Neural progenitor cell (in vitro differentiated cells): Measurements from ENCODE around the gene GDF9. TPM values are rescaled to one million over a fixed set of nuclear protein-coding genes. Genes with fewer than 3 reads are reported as not detected.

Experiments used
- DNase-seq: peaks from one replicate; pipeline ENCODE4 v3.0.0-alpha.2; 2016; ENCODE audit warnings: low spot score
- H2AFZ ChIP-seq: fragments of 200-600 bp; sonication (generic); replicated peaks from 2 replicates; pipeline ENCODE4 v1.6.1; 2016; ENCODE audit warnings: antibody characterized with exemption
- H3F3A ChIP-seq: fragments of 200-600 bp; sonication (generic); 2 replicates; pipeline ENCODE4 v1.6.1; 2016; ENCODE audit warnings: antibody characterized with exemption, low read depth
- H3K27ac ChIP-seq: fragments of 200-600 bp; sonication (generic); 2 replicates; pipeline ENCODE4 v1.5.1; 2016; ENCODE audit warnings: mild to moderate bottlenecking
- H3K27me3 ChIP-seq: fragments of 200-600 bp; sonication (generic); 2 replicates; pipeline ENCODE4 v1.6.1; 2016; ENCODE audit warnings: mild to moderate bottlenecking, moderate library complexity
- H3K36me3 ChIP-seq: fragments of 200-600 bp; sonication (generic); 2 replicates; pipeline ENCODE4 v1.5.1; 2016
- H3K4me1 ChIP-seq: fragments of 200-600 bp; sonication (generic); 2 replicates; pipeline ENCODE4 v1.6.1; 2016; ENCODE audit warnings: mixed run types
- H3K4me2 ChIP-seq: fragments of 200-600 bp; sonication (generic); 2 replicates; pipeline ENCODE4 v1.6.1; 2016
- H3K4me3 ChIP-seq: fragments of 200-600 bp; sonication (generic); 2 replicates; pipeline ENCODE4 v1.5.1; 2016
- H3K79me2 ChIP-seq: fragments of 200-600 bp; sonication (generic); 2 replicates; pipeline ENCODE4 v1.6.1; 2016; ENCODE audit warnings: low read depth
- H3K9ac ChIP-seq: fragments of 200-600 bp; sonication (generic); 2 replicates; pipeline ENCODE4 v1.6.1; 2016
- H3K9me3 ChIP-seq: fragments of 200-600 bp; sonication (generic); 2 replicates; pipeline ENCODE4 v1.5.1; 2016; ENCODE audit warnings: low read depth
- H4K20me1 ChIP-seq: fragments of 200-600 bp; sonication (generic); 2 replicates; pipeline ENCODE4 v1.6.1; 2016; ENCODE audit warnings: low read depth
- H3K27ac Mint-ChIP-seq: 3 replicates; pipeline ENCODE4 v1.8.0; 2021; ENCODE audit warnings: mixed read lengths
- H3K27me3 Mint-ChIP-seq: 2 replicates; pipeline ENCODE4 v1.8.0; 2022; ENCODE audit warnings: low read depth, mild to moderate bottlenecking, inconsistent platforms, moderate library complexity, mixed read lengths; ENCODE audit not compliant: insufficient read depth
- H3K36me3 Mint-ChIP-seq: 3 replicates; pipeline ENCODE4 v1.8.0; 2021; ENCODE audit warnings: mixed read lengths
- H3K4me1 Mint-ChIP-seq: 3 replicates; pipeline ENCODE4 v1.8.0; 2021; ENCODE audit warnings: mixed read lengths
- H3K4me3 Mint-ChIP-seq: 3 replicates; pipeline ENCODE4 v1.8.0; 2021; ENCODE audit warnings: mild to moderate bottlenecking, moderate library complexity, mixed read lengths
- H3K9me3 Mint-ChIP-seq: 3 replicates; pipeline ENCODE4 v1.8.0; 2020; ENCODE audit warnings: mixed read lengths
- EZH2 ChIP-seq: fragments of 200-600 bp; sonication (generic); IDR thresholded peaks from 2 replicates; pipeline ENCODE4 v1.6.1; 2017; ENCODE audit warnings: antibody characterized with exemption, mild to moderate bottlenecking, moderate library complexity
- EZH2phosphoT487 ChIP-seq: fragments of 200-600 bp; sonication (generic); IDR thresholded peaks from 2 replicates; pipeline ENCODE4 v1.6.1; 2017; ENCODE audit warnings: antibody characterized with exemption
- total RNA-seq: library from RNA; depleted of rRNA; stranded (reverse); fragments of >200 nt; gene quantifications from 2 replicates; pipeline ENCODE4 v1.2.3, GENCODE V29; 2015; ENCODE audit warnings: low replicate concordance
- TF ChIP-seq, protein P1 (sequence below): fragments of 200-600 bp; sonication (generic); IDR thresholded peaks from 2 replicates; pipeline ENCODE4 v1.5.1; 2017; ENCODE audit warnings: antibody characterized with exemption, mild to moderate bottlenecking

GDF9 gene
- total RNA-seq, 1 donor from 2014 or later: 0.82 TPM

DNA sequence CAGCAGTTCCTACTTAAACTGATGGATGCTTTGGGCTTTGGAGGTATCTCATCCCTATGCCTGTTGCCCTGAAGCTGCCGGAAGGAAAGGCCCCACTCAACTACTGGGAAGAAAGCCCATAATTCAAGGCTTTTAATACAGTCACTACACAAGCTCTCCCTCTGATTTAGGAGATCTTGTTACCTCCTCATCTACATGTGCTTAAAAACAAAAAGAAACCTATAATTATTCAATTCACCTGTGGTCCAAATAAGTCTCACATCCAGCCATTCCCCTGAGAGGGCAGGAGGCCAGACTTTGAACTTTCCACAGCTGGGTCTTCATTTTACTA, 6.5 kb upstream of the GDF9 start:
- Histone ChIP-seq H3K79me2 (peaks cover 5% of the 10 kb centered on the region), H3K27ac (no peak overlapping the region), H4K20me1 (peaks cover 4% of the 10 kb centered on the region), H3K36me3 (no peaks in the 10 kb centered on the region), H3K4me2 (no peak overlapping the region), H3K9ac (no peak overlapping the region), H3K4me3 (no peak overlapping the region), H3F3A (peaks cover 33% of the 10 kb centered on the region), H3K27me3 (no peaks in the 10 kb centered on the region), H2AFZ (no peak overlapping the region), H3K4me1 (no peaks in the 10 kb centered on the region), H3K9me3 (no peaks in the 10 kb centered on the region)
- H3K9me3 Mint-ChIP-seq: no peaks in the 10 kb centered on the region
- no peak for DNase-seq
- H3K4me3 Mint-ChIP-seq: no peak overlapping the region
- H3K27me3 Mint-ChIP-seq: no peaks in the 10 kb centered on the region
- no peak for TF ChIP-seq EZH2
- TF ChIP-seq EZH2phosphoT487: no peak
- TF ChIP-seq, protein P1, sequence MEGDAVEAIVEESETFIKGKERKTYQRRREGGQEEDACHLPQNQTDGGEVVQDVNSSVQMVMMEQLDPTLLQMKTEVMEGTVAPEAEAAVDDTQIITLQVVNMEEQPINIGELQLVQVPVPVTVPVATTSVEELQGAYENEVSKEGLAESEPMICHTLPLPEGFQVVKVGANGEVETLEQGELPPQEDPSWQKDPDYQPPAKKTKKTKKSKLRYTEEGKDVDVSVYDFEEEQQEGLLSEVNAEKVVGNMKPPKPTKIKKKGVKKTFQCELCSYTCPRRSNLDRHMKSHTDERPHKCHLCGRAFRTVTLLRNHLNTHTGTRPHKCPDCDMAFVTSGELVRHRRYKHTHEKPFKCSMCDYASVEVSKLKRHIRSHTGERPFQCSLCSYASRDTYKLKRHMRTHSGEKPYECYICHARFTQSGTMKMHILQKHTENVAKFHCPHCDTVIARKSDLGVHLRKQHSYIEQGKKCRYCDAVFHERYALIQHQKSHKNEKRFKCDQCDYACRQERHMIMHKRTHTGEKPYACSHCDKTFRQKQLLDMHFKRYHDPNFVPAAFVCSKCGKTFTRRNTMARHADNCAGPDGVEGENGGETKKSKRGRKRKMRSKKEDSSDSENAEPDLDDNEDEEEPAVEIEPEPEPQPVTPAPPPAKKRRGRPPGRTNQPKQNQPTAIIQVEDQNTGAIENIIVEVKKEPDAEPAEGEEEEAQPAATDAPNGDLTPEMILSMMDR: no peak
- peaks cover 12% of the 10 kb centered on the region for H3K36me3 Mint-ChIP-seq
- H3K4me1 Mint-ChIP-seq: peaks cover 2% of the 10 kb centered on the region
- no peak overlapping the region for H3K27ac Mint-ChIP-seq

DNA sequence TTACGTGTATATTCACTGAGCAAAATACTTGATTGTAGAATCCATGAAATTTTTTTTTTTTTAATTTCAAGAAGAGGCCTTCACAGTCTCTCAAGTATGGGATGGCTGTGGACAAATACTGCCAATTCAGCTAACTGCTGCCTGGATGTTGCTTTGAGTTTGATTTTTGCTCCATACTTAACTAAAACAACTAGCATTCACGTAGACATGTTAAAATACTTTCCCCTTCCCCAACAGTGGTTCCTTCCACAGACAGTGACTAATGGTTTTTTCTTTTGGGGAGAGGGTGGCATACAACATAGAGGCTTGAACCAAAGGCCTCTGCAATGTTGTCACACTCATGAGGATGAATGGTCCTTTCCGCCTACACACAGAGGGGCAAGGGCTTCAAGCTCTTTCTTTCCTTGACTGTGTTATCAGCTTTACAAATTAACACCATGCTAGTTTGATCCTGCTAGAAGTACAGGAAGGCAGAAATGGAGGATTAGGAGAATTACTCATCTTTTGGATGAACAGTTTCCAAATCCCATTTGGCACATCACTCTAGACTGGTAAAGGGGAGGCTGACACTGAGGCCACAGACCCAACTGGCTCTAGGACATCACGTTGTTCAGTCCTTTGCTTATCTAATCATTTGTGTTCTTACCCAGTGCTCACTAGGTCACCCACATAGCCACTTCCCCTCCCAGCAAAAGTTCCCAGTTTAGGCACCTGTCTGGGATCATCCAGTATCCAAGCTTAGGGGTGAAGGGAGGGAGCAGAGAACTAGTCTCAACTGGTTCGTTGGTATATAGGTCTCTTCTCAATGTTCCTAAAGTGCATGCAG, 5.4 kb upstream of the GDF9 start:
- Mint-ChIP-seq H3K27me3 (no peaks in the 10 kb centered on the region), H3K27ac (no peak overlapping the region), H3K4me1 (peaks cover 10% of the 10 kb centered on the region), H3K36me3 (peaks cover 12% of the 10 kb centered on the region), H3K4me3 (no peak overlapping the region), H3K9me3 (no peaks in the 10 kb centered on the region)
- Histone ChIP-seq H4K20me1 (peaks cover 13% of the 10 kb centered on the region), H2AFZ (no peak overlapping the region), H3K9ac (no peak overlapping the region), H3K27me3 (no peaks in the 10 kb centered on the region), H3K4me3 (no peak overlapping the region), H3K4me2 (no peak overlapping the region), H3K79me2 (peaks cover 16% of the 10 kb centered on the region), H3F3A (peaks cover 33% of the 10 kb centered on the region), H3K4me1 (peaks cover 4% of the 10 kb centered on the region), H3K36me3 (no peaks in the 10 kb centered on the region), H3K27ac (no peak overlapping the region), H3K9me3 (no peaks in the 10 kb centered on the region)
- TF ChIP-seq, protein P1: no peak
- TF ChIP-seq EZH2: no peak
- DNase-seq: no peak

DNA sequence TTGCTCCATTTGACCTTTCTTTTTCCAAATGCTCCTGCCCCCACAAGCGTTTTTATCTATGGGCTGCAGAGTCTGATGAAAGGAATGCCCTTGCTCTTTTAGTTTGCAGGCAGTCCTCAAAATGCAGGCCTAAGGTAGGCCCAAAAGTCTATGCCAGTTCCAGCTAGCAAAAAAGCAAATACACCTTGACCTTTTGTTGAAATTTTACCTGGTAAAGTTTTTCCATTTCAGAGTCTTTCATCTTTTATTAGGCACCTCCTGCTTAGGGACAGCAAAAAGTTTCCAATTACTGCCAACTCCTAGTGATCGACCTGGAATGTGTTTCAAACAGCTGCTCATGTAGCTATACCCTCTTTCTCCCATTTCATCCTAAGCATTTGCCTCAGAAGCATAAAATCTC, 4.5 kb upstream of the GDF9 start:
- Histone ChIP-seq H3K4me2 (no peak overlapping the region), H3K4me1 (peaks cover 6% of the 10 kb centered on the region), H3F3A (peaks cover 37% of the 10 kb centered on the region), H4K20me1 (peaks cover 13% of the 10 kb centered on the region), H2AFZ (no peak overlapping the region), H3K27me3 (no peaks in the 10 kb centered on the region), H3K27ac (peak overlapping the region; percentile 9), H3K79me2 (peaks cover 19% of the 10 kb centered on the region), H3K9ac (no peak overlapping the region), H3K9me3 (no peaks in the 10 kb centered on the region), H3K36me3 (no peaks in the 10 kb centered on the region), H3K4me3 (no peak overlapping the region)
- Mint-ChIP-seq H3K4me1 (peaks cover 16% of the 10 kb centered on the region), H3K36me3 (peaks cover 12% of the 10 kb centered on the region), H3K4me3 (no peak overlapping the region), H3K27me3 (no peaks in the 10 kb centered on the region), H3K9me3 (no peaks in the 10 kb centered on the region), H3K27ac (no peak overlapping the region)
- no peak for DNase-seq
- TF ChIP-seq EZH2phosphoT487: no peak
- TF ChIP-seq, protein P1: no peak
- TF ChIP-seq EZH2: no peak
